GM12865 (cell line): ENCODE data around the gene BPGM.
"Not testable (repeated sequence)": the region's sequence is repeated elsewhere in the genome, so short reads cannot be mapped to it uniquely, and the experiment has no call there.

Experiments
- DNase-seq: peaks from one replicate; pipeline ENCODE4 v3.0.0; 2010; ENCODE audit warnings: low read depth
- H3K4me3 ChIP-seq: 2 replicates; pipeline ENCODE4 v1.5.1; 2011; ENCODE audit warnings: mild to moderate bottlenecking, low read depth, low read length, control low read depth
- CTCF ChIP-seq: IDR thresholded peaks from 2 replicates; pipeline ENCODE4 v1.5.1; 2011; ENCODE audit warnings: low read length, control low read depth, low read depth, inconsistent platforms; ENCODE audit not compliant: insufficient read depth; ENCODE audit errors: missing control alignments

BPGM gene

GRCh38 chr7:134662871-134663205 is 16.2 kb downstream of the BPGM start:
- no peak for TF ChIP-seq CTCF
- no peak for DNase-seq
- H3K4me3 ChIP-seq: no peak overlapping the region

GRCh38 chr7:134665045-134665444 is 18.4 kb downstream of the BPGM start:
- H3K4me3 ChIP-seq, DNase-seq: not testable (repeated sequence)

- DNase-seq: no peak
- no peak overlapping the region for H3K4me3 ChIP-seq
- no peak for TF ChIP-seq CTCF
Measured at GRCh38 chr7:134667899-134668298, 21.2 kb downstream of the BPGM start.

GRCh38 chr7:134669388-134669787 is 22.7 kb downstream of the BPGM start:
- no peak for TF ChIP-seq CTCF
- H3K4me3 ChIP-seq: no peak overlapping the region

GRCh38 chr7:134669845-134670373 is 23.3 kb downstream of the BPGM start:
- no peak overlapping the region for H3K4me3 ChIP-seq
- TF ChIP-seq CTCF: no peak
- peak; percentile 58 for DNase-seq

More at GRCh38 chr7:134669388-134669787, 22.7 kb downstream of the BPGM start:
- no peak for DNase-seq

- DNase-seq: no peak
- no peak for TF ChIP-seq CTCF
- no peak overlapping the region for H3K4me3 ChIP-seq
Measured at GRCh38 chr7:134671609-134672008, 25.0 kb downstream of the BPGM start.

- no peak for TF ChIP-seq CTCF
- no peak overlapping the region for H3K4me3 ChIP-seq
- DNase-seq: no peak
Measured at GRCh38 chr7:134674424-134674823, 27.8 kb downstream of the BPGM start.
